Small intestine (tissue), 7 donors: Measurements from ENCODE around the gene NDUFA3. TPM values are rescaled to one million over a fixed set of nuclear protein-coding genes. Genes with fewer than 3 reads are reported as not detected.
"Not testable (repeated sequence)": the region's sequence is repeated elsewhere in the genome, so short reads cannot be mapped to it uniquely, and the experiment has no call there.

Experiments used
- DNase-seq, 2 donors: peaks; one replicate each; pipeline versions ENCODE4 v3.0.0 to v3.0.0-alpha.2; 2013
- FAIRE-seq: peaks from 2 replicates; lab custom pipeline; 2012; peaks lifted over from hg19 to GRCh38; lab: Jason Lieb, UNC
- H3K27ac ChIP-seq, 3 donors: one replicate each; pipeline ENCODE4 v1.5.1; 2013; ENCODE audit warnings: low read length in 2 of 3, mild to moderate bottlenecking in 2 of 3, control low read depth in 1 of 3, inconsistent platforms in 1 of 3, low read depth in 1 of 3, moderate library complexity in 1 of 3
- H3K27me3 ChIP-seq, 3 donors: one replicate each; pipeline ENCODE4 v1.6.1; 2013; ENCODE audit warnings: low read length in 3 of 3, inconsistent platforms in 1 of 3; ENCODE audit not compliant: control insufficient read depth in 3 of 3, insufficient read depth in 3 of 3
- H3K36me3 ChIP-seq, 3 donors: one replicate each; pipeline ENCODE4 v1.6.1; 2013; ENCODE audit warnings: low read length in 3 of 3, inconsistent platforms in 1 of 3, low read depth in 1 of 3, mild to moderate bottlenecking in 1 of 3, moderate library complexity in 1 of 3; ENCODE audit not compliant: control insufficient read depth in 3 of 3, insufficient read depth in 2 of 3
- H3K4me1 ChIP-seq, 3 donors: one replicate each; pipeline ENCODE4 v1.6.1; 2013; ENCODE audit warnings: low read length in 2 of 3, inconsistent platforms in 1 of 3, low read depth in 1 of 3, mild to moderate bottlenecking in 1 of 3, moderate library complexity in 1 of 3; ENCODE audit not compliant: control insufficient read depth in 3 of 3, insufficient read depth in 2 of 3
- H3K4me3 ChIP-seq, 3 donors: one replicate each; pipeline ENCODE4 v1.5.1; 2013; ENCODE audit warnings: low read length in 3 of 3, control low read depth in 1 of 3, inconsistent platforms in 1 of 3, low read depth in 1 of 3, mild to moderate bottlenecking in 1 of 3, moderate library complexity in 1 of 3
- H3K9me3 ChIP-seq, 2 donors: one replicate each; pipeline ENCODE4 v1.6.1; 2013; ENCODE audit warnings: low read depth in 1 of 2, low read length in 1 of 2; ENCODE audit not compliant: control insufficient read depth in 2 of 2, insufficient read depth in 1 of 2
- WGBS, 3 donors: extraction: QIAGEN DNeasy Blood & Tissue Kit; methylation state at CpG; one replicate each; pipeline ENCODE4 v1.1.7; 2013; 5-methylcytosine and 5-hydroxymethylcytosine counted together
- polyA plus RNA-seq, 4 donors: library from polyadenylated mRNA; stranded (reverse) in 3 of 4; unstranded in 1 of 4; fragments of 200-250 nt in 3 of 4; fragments of 120-200 nt in 1 of 4; gene quantifications; one replicate each; pipeline versions ENCODE4 v1.2.1 to v1.2.3, GENCODE V29; 2013
- donor health status: healthy with polysubstance abuse.
- donor health status: control.
- donor health status: control.
- donor health status: Bipolar disorder and iron deficiency.
- donor health status: healthy.

NDUFA3 gene
- polyA plus RNA-seq, 4 donors = 130 to 409 (median 211) TPM

GRCh38 chr19:54077334-54077733, 25.3 kb upstream of the NDUFA3 start:
- Histone ChIP-seq H3K4me1 (no peaks in the 10 kb centered on the region), H3K9me3 (peaks cover 1 to 5% of the 10 kb centered on the region in 2 donors), H3K27ac (no peak overlapping the region), H3K36me3 (no peaks in the 10 kb centered on the region), H3K27me3 (peaks cover 0 to 4% (median 0%) of the 10 kb centered on the region in 3 donors), H3K4me3 (no peak overlapping the region)
- DNase-seq (no peak), FAIRE-seq (no peak)
- WGBS, 3 donors = 70 to 75% (median 73%) methylated on average over 5 of the region's 5 CpGs

GRCh38 chr19:54081032-54081431, 21.6 kb upstream of the NDUFA3 start, which contains the start of gene TARM1:
TSS of gene TARM1 (minus strand) at chr19:54081365. CDS start at chr19:54081340, 25 bp downstream.
- no peak for DNase-seq
- H3K27me3 ChIP-seq = peaks cover 0 to 4% (median 0%) of the 10 kb centered on the region in 3 donors
- 72 to 88% (median 87%) methylated on average over 7 of the region's 7 CpGs for WGBS, 3 donors
- no peak within 1 kb of the TSS for H3K4me3 ChIP-seq
- H3K9me3 ChIP-seq = peaks cover 1 to 5% of the 10 kb centered on the region in 2 donors
- no peaks in the 10 kb centered on the region for H3K36me3 ChIP-seq
- no peak within 1 kb of the TSS for H3K27ac ChIP-seq
- FAIRE-seq = no peak
- no peaks in the 10 kb centered on the region for H3K4me1 ChIP-seq

- DNase-seq (no peak), FAIRE-seq (no peak)
- Histone ChIP-seq H3K9me3 (peaks cover 1 to 5% of the 10 kb centered on the region in 2 donors), H3K4me1 (no peaks in the 10 kb centered on the region), H3K27me3 (peaks cover 0 to 4% (median 0%) of the 10 kb centered on the region in 3 donors), H3K4me3 (no peak overlapping the region), H3K27ac (no peak overlapping the region), H3K36me3 (no peaks in the 10 kb centered on the region)
- WGBS, 3 donors = 68 to 86% (median 83%) methylated on average over 3 of the region's 3 CpGs
These were observed 18.2 kb upstream of the NDUFA3 start for GRCh38 chr19:54084410-54084809.

- Histone ChIP-seq H3K4me3 (no peak overlapping the region), H3K36me3 (no peaks in the 10 kb centered on the region), H3K27me3 (peaks cover 0 to 27% (median 12%) of the 10 kb centered on the region in 3 donors), H3K9me3 (no peaks in the 10 kb centered on the region), H3K4me1 (no peaks in the 10 kb centered on the region), H3K27ac (no peak overlapping the region)
- DNase-seq (no peak), FAIRE-seq (no peak)
- WGBS, 3 donors = 77 to 81% (median 81%) methylated on average over 17 of the region's 17 CpGs
These were observed 8.1 kb upstream of the NDUFA3 start for GRCh38 chr19:54094426-54095000.

- Histone ChIP-seq H3K9me3 (no peaks in the 10 kb centered on the region), H3K36me3 (no peaks in the 10 kb centered on the region), H3K27ac (no peak overlapping the region), H3K4me1 (no peaks in the 10 kb centered on the region), H3K4me3 (peak overlapping the region in 1 of 3 donors; percentile 36), H3K27me3 (peaks cover 0 to 25% (median 11%) of the 10 kb centered on the region in 3 donors)
- 69 to 85% (median 70%) methylated on average over 18 to 22 of the region's 22 CpGs for WGBS, 3 donors
- DNase-seq (no peak), FAIRE-seq (no peak)
These were observed 7.4 kb upstream of the NDUFA3 start for GRCh38 chr19:54095136-54095858.

GRCh38 chr19:54095859-54096616, 6.6 kb upstream of the NDUFA3 start:
- H3K27ac ChIP-seq, H3K36me3 ChIP-seq, H3K4me1 ChIP-seq, H3K9me3 ChIP-seq, FAIRE-seq: not testable (repeated sequence)
- WGBS, 3 donors = 0 to 1% (median 0%) methylated on average over 39 to 46 of the region's 46 CpGs
- Histone ChIP-seq H3K4me3 (peak overlapping the region in 1 of 3 donors; percentile 36), H3K27me3 (peaks cover 0 to 25% (median 11%) of the 10 kb centered on the region in 3 donors)
- peak; percentile 51 to 55 for DNase-seq

- Histone ChIP-seq H3K9me3 (no peaks in the 10 kb centered on the region), H3K27me3 (peaks cover 0 to 25% (median 11%) of the 10 kb centered on the region in 3 donors), H3K27ac (no peak overlapping the region), H3K36me3 (no peaks in the 10 kb centered on the region), H3K4me1 (no peaks in the 10 kb centered on the region), H3K4me3 (peak overlapping the region in 1 of 3 donors; percentile 26)
- DNase-seq (peak; percentile 38 to 41), FAIRE-seq (no peak)
- WGBS, 3 donors = 5 to 13% (median 9%) methylated on average over 14 of the region's 14 CpGs
These were observed 6.0 kb upstream of the NDUFA3 start for GRCh38 chr19:54096617-54097106.
